Natural killer cell (primary cell): ENCODE results near the gene SCAMP4. TPM values are rescaled to one million over a fixed set of nuclear protein-coding genes. Genes with fewer than 3 reads are reported as not detected.
"Not testable (repeated sequence)": the region's sequence is repeated elsewhere in the genome, so short reads cannot be mapped to it uniquely, and the experiment has no call there.

Experiments
- ATAC-seq, 3 donors: fragments of 150-1000 bp in 2 of 3; fragments of 200-7000 bp in 1 of 3; cut with Tn5 transposase; 1 replicate in 1 of 3; 2 replicates in 2 of 3; pipeline ENCODE4 v1.10.0; 2021; ENCODE audit warnings: mild to moderate bottlenecking in 2 of 3, moderate library complexity in 2 of 3
- DNase-seq, 2 donors: peaks; one replicate each; pipeline versions ENCODE4 v3.0.0 to v3.0.0-alpha.2; 2013 to 2021; ENCODE audit warnings: mixed read lengths in 1 of 2
- H3K27ac ChIP-seq: one replicate; pipeline ENCODE4 v1.5.1; 2013; ENCODE audit warnings: mild to moderate bottlenecking, low read length
- H3K27me3 ChIP-seq: one replicate; pipeline ENCODE4 v1.6.1; 2013; ENCODE audit warnings: low read length; ENCODE audit not compliant: control insufficient read depth, insufficient read depth
- H3K36me3 ChIP-seq: one replicate; pipeline ENCODE4 v1.6.1; 2013; ENCODE audit warnings: low read length; ENCODE audit not compliant: control insufficient read depth, insufficient read depth
- H3K4me1 ChIP-seq: one replicate; pipeline ENCODE4 v1.6.1; 2013; ENCODE audit warnings: low read length; ENCODE audit not compliant: control insufficient read depth, insufficient read depth
- H3K4me3 ChIP-seq: one replicate; pipeline ENCODE4 v1.5.1; 2013; ENCODE audit warnings: low read length
- H3K9me3 ChIP-seq: one replicate; pipeline ENCODE4 v1.6.1; 2013; ENCODE audit warnings: low read length; ENCODE audit not compliant: control insufficient read depth, insufficient read depth
- H3K27ac Mint-ChIP-seq, 2 donors: one replicate each; pipeline ENCODE4 v1.8.0; 2022; ENCODE audit warnings: mild to moderate bottlenecking in 2 of 2, mixed read lengths in 2 of 2, moderate library complexity in 1 of 2
- H3K27me3 Mint-ChIP-seq, 2 donors: one replicate each; pipeline ENCODE4 v1.8.0; 2022; ENCODE audit warnings: low read depth in 2 of 2, mixed read lengths in 2 of 2
- H3K36me3 Mint-ChIP-seq: one replicate; pipeline ENCODE4 v1.8.0; 2022; ENCODE audit warnings: mixed read lengths
- H3K4me1 Mint-ChIP-seq, 2 donors: one replicate each; pipeline ENCODE4 v1.8.0; 2022; ENCODE audit warnings: mixed read lengths in 2 of 2
- H3K4me3 Mint-ChIP-seq: one replicate; pipeline ENCODE4 v1.8.0; 2022; ENCODE audit warnings: mild to moderate bottlenecking, moderate library complexity, mixed read lengths
- H3K9me3 Mint-ChIP-seq, 2 donors: one replicate each; pipeline ENCODE4 v1.8.0; 2022; ENCODE audit warnings: mixed read lengths in 2 of 2
- WGBS: methylation state at CpG from one replicate; pipeline ENCODE4 v1.1.7; 2013; ENCODE audit warnings: missing lambda C conversion rate; ENCODE audit not compliant: insufficient coverage; 5-methylcytosine and 5-hydroxymethylcytosine counted together
- intact Hi-C: fragments of 100-400 bp; cut with micrococcal nuclease; formaldehyde crosslinking; loops from one replicate; pipeline ENCODE4 v1.14.2; 2022
- total RNA-seq, 4 donors: library from RNA; stranded (reverse); fragments of 120-200 nt in 1 of 4; gene quantifications; one replicate each; pipeline versions ENCODE4 v1.2.3 to v1.2.4, GENCODE V29; 2013 to 2022
- TF ChIP-seq, protein P1 (sequence below): fragments of 200-600 bp; IDR thresholded peaks from one replicate; pipeline ENCODE4 v1.8.0; 2022; ENCODE audit warnings: antibody characterized with exemption

Gene SCAMP4
- total RNA-seq, 3 donors from 2014 or later (not counting 1 experiment from before 2014, with no cell fraction given) = 43.1 to 53.7 (median 46.9) TPM

- H3K9me3 Mint-ChIP-seq = no peaks in the 10 kb centered on the region
- Histone ChIP-seq H3K4me1 (peaks cover 54% of the 10 kb centered on the region), H3K36me3 (peaks cover 16% of the 10 kb centered on the region), H3K4me3 (peak overlapping the region; percentile 99), H3K27me3 (no peaks in the 10 kb centered on the region), H3K27ac (peak overlapping the region; percentile 99), H3K9me3 (no peaks in the 10 kb centered on the region)
- peak in 2 of 3 donors; percentile 1 to 2 for ATAC-seq
- under 1% methylated on average over 56 of the region's 56 CpGs for WGBS
- H3K4me1 Mint-ChIP-seq = peaks cover 40 to 43% of the 10 kb centered on the region in 2 donors
- H3K36me3 Mint-ChIP-seq = peaks cover 20% of the 10 kb centered on the region
- peak overlapping the region; percentile 100 for H3K4me3 Mint-ChIP-seq
- TF ChIP-seq, protein P1, sequence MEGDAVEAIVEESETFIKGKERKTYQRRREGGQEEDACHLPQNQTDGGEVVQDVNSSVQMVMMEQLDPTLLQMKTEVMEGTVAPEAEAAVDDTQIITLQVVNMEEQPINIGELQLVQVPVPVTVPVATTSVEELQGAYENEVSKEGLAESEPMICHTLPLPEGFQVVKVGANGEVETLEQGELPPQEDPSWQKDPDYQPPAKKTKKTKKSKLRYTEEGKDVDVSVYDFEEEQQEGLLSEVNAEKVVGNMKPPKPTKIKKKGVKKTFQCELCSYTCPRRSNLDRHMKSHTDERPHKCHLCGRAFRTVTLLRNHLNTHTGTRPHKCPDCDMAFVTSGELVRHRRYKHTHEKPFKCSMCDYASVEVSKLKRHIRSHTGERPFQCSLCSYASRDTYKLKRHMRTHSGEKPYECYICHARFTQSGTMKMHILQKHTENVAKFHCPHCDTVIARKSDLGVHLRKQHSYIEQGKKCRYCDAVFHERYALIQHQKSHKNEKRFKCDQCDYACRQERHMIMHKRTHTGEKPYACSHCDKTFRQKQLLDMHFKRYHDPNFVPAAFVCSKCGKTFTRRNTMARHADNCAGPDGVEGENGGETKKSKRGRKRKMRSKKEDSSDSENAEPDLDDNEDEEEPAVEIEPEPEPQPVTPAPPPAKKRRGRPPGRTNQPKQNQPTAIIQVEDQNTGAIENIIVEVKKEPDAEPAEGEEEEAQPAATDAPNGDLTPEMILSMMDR = no peak
- H3K27me3 Mint-ChIP-seq = no peaks in the 10 kb centered on the region
- H3K27ac Mint-ChIP-seq = peak overlapping the region; percentile 97 to 99
- peak in 1 of 2 donors; percentile 41 for DNase-seq
- intact Hi-C loops = loop anchor here (1.0 to 5.0 kb wide), 3 partner anchors 9 to 202 kb away; partner anchors contain the start of genes ADAT3 and SCAMP4
Measured at GRCh38 chr19:1884719-1885334, 20.4 kb upstream of the SCAMP4 start.

DNA sequence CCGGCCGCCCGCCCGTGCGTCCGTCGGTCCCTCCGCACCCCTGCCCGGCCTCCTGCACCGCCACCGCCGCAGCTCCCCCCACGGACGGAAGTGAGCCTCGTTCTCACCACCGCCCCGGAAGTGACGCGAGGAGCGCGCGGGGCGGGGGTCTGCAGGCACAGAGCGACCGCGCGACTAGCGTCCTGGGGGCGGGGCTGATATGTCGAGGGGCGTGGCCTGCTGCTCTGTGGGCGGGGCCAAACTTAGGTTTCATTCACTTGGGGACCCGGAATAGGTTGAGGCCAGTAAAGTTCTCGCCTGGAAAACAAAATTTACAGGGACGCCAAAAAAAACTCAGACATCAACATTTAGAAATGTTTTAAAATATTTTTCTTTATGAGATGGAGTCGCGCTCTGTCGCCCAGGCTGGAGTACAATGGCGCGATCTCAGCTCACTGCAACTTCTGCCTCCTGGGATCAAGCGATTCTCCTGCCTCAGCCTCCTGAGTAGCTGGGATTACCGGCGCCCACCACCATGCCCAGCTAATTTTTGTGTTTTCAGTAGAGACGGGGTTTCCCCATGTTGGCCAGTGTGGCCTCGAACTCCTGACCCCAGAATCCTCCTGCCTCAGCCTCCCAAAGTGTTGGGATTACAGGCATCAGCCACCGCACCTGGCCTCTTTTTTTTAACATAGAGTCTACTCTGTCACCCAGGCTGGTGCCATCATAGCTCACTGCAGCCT is 19.6 kb upstream of the SCAMP4 start, which contains the start of gene ABHD17A:
Gene ABHD17A, minus strand, starts transcription at position 99 of the 722 bp plus-strand sequence. CDS start 3,930 bp downstream, outside the sequence.
- peaks cover 20% of the 10 kb centered on the region for H3K36me3 Mint-ChIP-seq
- peaks cover 47% of the 10 kb centered on the region for H3K4me1 ChIP-seq
- peak; percentile 96 to 97 for DNase-seq

DNA sequence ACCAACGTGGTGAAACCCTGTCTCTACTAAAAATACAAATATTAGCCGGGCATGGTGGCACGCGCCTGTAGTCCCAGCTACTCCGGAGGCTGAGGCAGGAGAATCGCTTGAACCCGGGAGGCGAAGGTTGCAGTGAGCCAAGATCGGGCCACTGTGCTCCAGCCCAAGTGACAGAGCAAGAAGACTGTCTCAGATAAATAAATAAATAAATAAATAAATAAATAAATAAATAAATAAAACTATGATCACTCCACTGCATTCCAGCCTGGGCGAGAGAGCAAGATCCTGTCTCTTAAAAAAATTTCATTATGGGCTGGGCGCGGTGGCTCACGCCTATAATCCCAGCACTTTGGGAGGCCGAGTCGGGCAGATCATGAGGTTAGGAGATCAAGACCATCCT is 18.8 kb upstream of the SCAMP4 start:
- ATAC-seq, DNase-seq, H3K36me3 ChIP-seq, H3K4me3 Mint-ChIP-seq, H3K27ac ChIP-seq, H3K9me3 Mint-ChIP-seq, H3K9me3 ChIP-seq, H3K27me3 ChIP-seq, H3K27me3 Mint-ChIP-seq, intact Hi-C loops, H3K4me3 ChIP-seq, H3K27ac Mint-ChIP-seq: not testable (repeated sequence)
- WGBS = 92% methylated on average over 14 of the region's 15 CpGs
- Mint-ChIP-seq H3K4me1 (peaks cover 28 to 45% of the 10 kb centered on the region in 2 donors), H3K36me3 (peaks cover 20% of the 10 kb centered on the region)
- peaks cover 41% of the 10 kb centered on the region for H3K4me1 ChIP-seq

More for the DNA sequence above, 19.6 kb upstream of the SCAMP4 start, which contains the start of gene ABHD17A:
- H3K9me3 Mint-ChIP-seq, H3K27me3 ChIP-seq, H3K9me3 ChIP-seq, H3K36me3 ChIP-seq, H3K27me3 Mint-ChIP-seq: not testable (repeated sequence)
- peak within 1 kb of the TSS; percentile 100 for H3K4me3 Mint-ChIP-seq
- H3K4me3 ChIP-seq = peak within 1 kb of the TSS; percentile 99
- H3K4me1 Mint-ChIP-seq = peaks cover 33 to 45% of the 10 kb centered on the region in 2 donors
- WGBS = 20% methylated on average over 45 of the region's 46 CpGs
- peak; percentile 60 to 86 (median 67) for ATAC-seq
- H3K27ac Mint-ChIP-seq = peak within 1 kb of the TSS; percentile 97 to 99
- intact Hi-C loops = loop anchor here (2.0 kb wide), 1 partner anchor 19 kb away; the partner anchor contains the start of genes ADAT3 and SCAMP4
- peak within 1 kb of the TSS; percentile 99 for H3K27ac ChIP-seq

GRCh38 chr19:1888385-1888784 is 16.8 kb upstream of the SCAMP4 start:
- Histone ChIP-seq H3K4me3 (no peak overlapping the region), H3K27me3 (no peaks in the 10 kb centered on the region), H3K36me3 (peaks cover under 1% of the 10 kb centered on the region), H3K4me1 (peaks cover 22% of the 10 kb centered on the region), H3K27ac (no peak overlapping the region), H3K9me3 (no peaks in the 10 kb centered on the region)
- no peak for DNase-seq
- TF ChIP-seq, protein P1 = no peak
- no peak overlapping the region for H3K27ac Mint-ChIP-seq
- peaks cover 12% of the 10 kb centered on the region for H3K36me3 Mint-ChIP-seq
- no peak for ATAC-seq
- WGBS = 97% methylated on average over 5 of the region's 5 CpGs
- no peak overlapping the region for H3K4me3 Mint-ChIP-seq
- H3K27me3 Mint-ChIP-seq = no peaks in the 10 kb centered on the region
- intact Hi-C loops = no loop called here
- H3K4me1 Mint-ChIP-seq = peaks cover 13 to 31% of the 10 kb centered on the region in 2 donors
- H3K9me3 Mint-ChIP-seq = no peaks in the 10 kb centered on the region
